ENCODE results near the gene CLEC4G.

CLEC4G gene

DNA sequence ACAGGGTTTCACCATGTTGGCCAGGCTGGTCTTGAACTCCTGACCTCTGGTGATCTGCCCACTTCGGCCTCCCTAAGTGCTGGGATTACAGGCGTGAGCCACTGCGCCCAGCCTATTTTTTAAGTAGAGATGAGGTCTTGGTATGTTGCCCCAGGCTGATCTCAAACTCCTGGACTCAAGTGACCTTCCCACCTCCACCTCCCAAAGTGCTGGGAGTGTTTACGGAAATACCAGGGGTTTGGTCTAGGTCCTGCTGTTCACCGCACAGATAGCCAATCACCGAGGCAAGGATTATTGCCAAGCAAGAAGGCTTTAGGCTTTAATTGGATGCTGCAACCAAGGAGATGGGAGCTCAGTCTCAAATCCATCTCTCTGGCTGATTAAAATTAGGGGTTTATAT lies 11.6 kb downstream of the CLEC4G start:
- DNase-seq, result no peak

DNA sequence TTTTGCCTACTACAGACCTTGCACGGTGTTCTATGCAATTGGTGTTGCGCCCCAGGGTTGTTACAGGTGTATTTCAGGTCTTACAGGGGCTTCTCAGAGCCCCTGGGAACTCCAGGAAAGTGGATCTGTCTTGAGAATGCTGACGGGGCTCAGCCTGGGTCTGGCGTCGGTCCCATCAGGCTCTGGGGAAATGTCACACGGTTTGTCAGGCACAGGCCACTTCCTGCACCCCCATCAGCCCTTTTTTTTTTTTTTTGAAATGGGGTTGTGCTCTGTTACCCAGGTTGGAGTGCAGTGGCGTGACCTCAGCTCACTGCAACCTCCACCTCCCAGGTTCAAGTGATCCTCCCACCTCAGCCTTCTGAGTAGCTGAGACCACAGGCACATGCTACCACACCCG lies 13.2 kb downstream of the CLEC4G start:
- no peak for DNase-seq

- no peak for DNase-seq
Observed at GRCh38 chr19:7716762-7717161, 15.1 kb downstream of the CLEC4G start.

GRCh38 chr19:7715671-7716070 lies 16.2 kb downstream of the CLEC4G start:
- DNase-seq, result no peak

- DNase-seq, result no peak
Observed at GRCh38 chr19:7710616-7711015, 21.3 kb downstream of the CLEC4G start.

DNA sequence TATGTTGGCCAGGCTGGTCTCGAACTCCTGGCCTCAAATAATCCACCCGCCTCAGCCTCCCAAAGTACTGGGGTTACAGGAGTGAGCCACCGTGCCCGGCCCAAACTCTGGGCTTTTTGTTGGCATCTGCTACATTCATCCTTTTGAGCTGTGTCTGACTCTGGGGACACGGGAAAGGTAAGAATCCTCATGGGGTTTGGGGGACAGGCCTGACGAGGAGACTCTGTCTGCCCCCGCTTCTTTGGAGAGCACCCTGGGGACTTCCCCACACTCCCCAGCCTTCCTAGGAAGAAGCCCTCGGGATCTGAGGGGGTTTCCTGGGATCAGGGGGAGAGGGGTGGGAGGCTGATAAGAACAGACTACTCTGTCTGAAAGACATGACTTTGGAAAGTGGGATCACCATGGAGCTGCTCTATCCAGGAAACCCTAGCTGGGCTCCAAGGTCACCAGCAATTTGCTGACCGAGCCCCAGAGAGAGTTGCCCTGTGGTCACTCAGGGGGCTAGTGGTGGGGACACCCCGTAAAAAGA lies 21.9 kb downstream of the CLEC4G start:
- DNase-seq, result no peak

DNA sequence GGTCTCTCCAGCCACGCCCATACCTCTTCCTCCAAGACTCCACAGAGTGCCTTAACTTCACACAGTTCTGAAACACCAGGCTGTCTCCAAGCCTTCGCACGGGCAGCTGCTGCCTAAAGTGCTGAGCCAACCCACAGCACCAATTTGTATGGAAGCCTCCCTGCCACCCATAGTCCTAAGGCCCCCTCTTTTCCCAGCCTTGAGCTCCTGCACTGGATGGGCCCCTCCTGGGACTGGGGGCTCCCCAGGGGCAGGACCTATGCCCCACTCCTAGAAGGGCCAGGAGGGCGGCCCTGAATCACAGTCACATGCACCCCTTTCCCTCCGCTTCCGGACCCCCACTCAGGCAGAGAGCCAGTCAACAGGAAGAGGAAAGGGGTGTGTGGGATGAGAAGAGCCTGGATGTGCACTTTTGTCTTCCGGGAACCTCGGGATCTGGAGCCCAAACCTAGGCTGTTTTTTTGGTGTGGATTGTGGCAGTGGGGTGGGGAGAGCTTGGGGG lies 24.9 kb downstream of the CLEC4G start:
- DNase-seq, result no peak

DNA sequence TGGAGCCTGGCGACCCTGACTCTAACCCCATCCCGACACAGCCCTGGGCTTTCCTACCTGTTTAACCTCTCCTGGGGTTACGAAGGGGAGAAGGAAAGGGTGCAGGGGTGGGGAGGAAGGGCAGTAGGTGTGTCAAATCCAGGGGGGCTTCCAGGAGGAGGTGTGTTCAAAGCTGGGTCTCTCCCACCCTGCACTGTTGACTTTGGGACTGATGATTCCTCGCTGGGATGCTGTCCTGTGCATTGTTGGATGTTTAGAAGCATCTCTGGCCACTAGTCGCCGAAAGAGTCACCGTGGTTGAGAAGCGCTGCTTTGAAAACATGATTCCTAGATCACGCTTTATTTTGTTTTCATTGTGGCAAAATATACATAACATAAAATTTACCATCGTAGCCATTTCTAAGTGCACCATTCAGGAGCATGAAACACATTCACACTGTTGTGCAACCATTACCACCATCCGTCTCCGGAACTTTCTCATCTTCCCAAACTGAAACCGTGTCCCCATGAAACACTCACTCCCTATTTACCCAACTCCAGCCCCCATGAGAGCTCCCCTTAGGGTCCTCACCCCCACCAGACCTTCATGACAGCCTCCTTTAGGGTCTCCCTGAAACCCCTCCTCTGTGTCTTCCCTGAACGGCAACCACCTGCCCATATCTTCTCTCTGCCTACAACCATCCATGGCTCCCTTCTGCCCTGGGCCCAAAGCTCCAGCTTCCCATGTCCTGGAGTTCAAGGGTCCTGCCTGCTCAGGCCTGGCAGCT lies 25.5 kb downstream of the CLEC4G start:
- no peak for DNase-seq

DNA sequence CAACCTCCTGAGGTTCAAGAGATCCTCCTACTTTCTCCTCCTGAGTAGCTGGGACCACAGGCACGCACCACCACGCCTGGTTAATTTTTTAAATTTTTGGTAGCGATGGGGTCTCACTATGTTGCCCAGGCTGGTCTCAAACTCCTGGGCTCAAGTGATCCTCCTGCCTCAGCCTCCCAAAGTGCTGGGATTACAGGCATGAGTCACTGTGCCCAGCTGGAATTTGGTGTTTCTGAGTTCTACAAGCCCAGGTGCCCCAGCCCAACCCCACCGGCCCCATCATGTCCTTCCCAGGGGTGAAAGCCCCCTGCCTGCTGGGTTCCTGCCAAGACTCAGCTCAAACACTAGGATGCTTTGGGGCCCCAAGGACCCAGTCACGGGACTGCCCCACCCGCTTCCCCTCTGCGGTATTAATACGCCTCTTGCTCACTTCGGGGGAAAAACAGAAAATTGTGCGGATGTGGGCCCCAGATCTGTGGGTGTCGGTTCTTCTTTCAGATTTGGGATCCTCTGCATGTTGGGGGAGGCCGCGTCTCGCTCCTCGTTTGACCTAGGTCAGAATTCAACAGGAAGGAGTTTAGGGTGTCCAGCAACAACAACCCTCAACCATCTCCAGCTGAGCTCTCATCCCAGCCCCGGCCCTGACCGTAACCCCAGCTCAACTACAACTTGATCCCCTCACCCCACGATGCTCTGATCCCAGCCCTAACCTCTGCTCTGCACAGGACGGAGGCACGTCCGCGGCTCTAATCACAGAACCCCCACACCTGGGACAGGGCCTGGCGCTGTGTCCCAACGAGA lies 26.3 kb downstream of the CLEC4G start:
- DNase-seq, result peak; percentile 81

- no peak for DNase-seq
Observed at GRCh38 chr19:7704280-7705060, 27.4 kb downstream of the CLEC4G start.

GRCh38 chr19:7703332-7703731 lies 28.6 kb downstream of the CLEC4G start:
- DNase-seq, result no peak

- DNase-seq, result no peak
Observed at GRCh38 chr19:7701654-7702457, 30.1 kb downstream of the CLEC4G start, which contains the start of gene FCER2. TSS of gene FCER2 (minus strand) at chr19:7702131. CDS start at chr19:7699760, 2,371 bp downstream.

DNA sequence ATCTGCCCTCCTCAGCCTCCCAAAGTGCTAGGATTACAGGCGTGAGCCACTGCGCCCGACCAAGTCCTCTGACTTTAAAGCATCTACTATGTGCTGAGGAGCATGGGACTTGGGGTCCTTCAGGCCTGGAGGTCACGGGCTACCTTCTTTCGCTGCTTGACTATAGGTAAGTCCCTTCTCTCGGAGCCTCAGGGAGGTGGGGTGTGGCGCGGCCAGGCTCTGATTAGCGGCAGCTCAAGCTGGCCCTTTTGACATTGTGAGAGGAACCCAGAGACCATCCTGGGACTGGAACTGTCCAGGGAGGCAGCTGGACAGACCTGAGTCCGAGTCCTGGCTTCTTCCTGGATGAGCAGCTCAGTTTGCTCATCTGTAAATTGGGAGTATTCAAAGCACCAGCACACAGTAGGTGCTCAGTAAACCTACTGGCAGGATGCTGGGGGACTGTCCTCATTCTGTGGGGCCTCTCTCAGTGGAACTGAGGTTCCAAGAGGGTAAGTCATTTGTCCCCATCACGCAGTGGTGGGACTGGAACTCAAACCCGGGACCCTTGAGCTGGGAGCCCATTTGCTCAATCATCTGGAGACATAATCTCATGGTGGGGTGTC lies 30.8 kb downstream of the CLEC4G start:
- no peak for DNase-seq

DNA sequence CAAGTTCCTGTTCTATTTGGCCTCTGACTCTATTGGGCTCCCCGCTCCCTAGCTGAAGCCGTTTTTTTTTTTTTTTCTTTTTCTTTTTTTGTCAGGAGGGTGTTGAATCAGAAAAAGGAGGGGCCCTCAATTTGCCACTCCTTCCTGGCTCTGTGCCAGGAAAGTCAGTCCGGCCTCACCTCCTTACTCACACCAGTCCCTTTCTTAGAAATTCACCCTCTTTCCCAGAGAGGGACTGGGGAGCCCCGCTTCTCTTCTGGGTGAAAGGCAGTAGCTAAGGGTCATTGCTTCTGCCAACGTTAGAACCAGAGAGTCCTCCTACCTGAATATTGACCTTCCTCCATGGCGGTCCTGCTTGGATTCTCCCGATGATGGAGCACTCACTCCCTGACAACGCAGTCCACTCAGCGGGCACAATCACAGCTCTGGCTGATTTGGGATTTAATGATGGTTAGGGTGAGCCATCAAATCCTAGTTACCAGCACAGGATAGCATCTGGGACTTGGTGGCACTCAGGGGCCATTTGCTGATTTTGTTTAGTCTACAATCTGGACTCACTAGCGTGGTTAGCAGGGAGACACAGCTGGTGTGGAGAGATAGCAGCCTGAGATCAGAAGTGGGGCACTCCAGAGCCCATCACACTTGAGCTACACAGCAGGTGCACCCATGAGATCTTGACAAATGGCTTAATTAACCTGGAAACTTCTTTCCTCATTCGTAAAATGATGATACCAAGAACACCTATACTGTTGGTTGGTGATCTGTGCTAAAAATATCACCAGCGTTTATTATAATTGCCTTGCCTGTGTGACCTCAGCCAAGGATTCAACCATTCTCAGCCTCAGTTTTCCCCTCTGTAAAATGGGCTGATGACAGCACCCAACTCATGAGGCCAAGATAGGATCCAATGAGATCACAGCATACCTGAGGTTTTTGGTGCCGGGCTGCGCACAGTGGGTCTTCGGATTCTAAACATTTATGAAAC lies 32.2 kb downstream of the CLEC4G start:
- peak; percentile 77 for DNase-seq

- no peak for DNase-seq
Observed at GRCh38 chr19:7699003-7699402, 32.9 kb downstream of the CLEC4G start.

DNA sequence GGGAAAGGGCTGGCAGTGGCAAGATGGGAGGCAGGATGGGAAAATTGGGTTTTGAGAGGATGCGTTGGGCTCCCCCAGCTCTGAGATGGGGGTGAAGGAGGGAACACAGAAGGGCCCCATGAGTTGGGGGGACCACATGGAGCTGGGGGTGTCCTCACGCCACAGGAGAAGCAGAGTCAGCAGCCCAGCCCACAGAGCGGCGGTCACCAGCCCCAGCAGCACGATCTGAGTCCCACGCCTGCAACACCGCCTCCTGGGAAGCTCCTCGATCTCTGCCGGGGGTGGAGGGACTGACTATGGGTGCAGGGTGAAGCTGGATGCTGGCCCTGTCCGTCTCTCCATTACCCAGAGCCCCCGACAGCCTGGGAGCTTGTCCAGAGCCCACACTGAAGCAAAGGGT lies 33.3 kb downstream of the CLEC4G start:
- no peak for DNase-seq

GRCh38 chr19:7697721-7698287 lies 34.1 kb downstream of the CLEC4G start:
- DNase-seq, result no peak

GRCh38 chr19:7694499-7694898 lies 37.4 kb downstream of the CLEC4G start:
- no peak for DNase-seq

- DNase-seq, result peak; percentile 46
Observed at GRCh38 chr19:7692417-7693088, 39.4 kb downstream of the CLEC4G start.
